ENCODE measurements around the gene RTN1. TPM values are rescaled to one million over a fixed set of nuclear protein-coding genes. Genes with fewer than 3 reads are reported as not detected.

Gene RTN1
- total and polyA plus RNA-seq, 2 of the 8 experiments (the other 6 are each of a cell fraction or from before 2014, with no cell fraction given): 2.8 to 4.9 TPM

GRCh38 chr14:59630288-59630963 is 240.2 kb downstream of the RTN1 start (continued):
- TF ChIP-seq EZH2 (IDR thresholded peaks at IDR 0.05; ENCODE audit: low read depth, low read length, severe bottlenecking): no peak
- TF ChIP-seq RNF2 (IDR thresholded peaks at IDR 0.05; ENCODE audit: borderline replicate concordance, low read depth, low read length, missing control alignments, poor library complexity, severe bottlenecking): peak; percentile 40
- TF ChIP-seq BACH1 (IDR thresholded peaks at IDR 0.05; ENCODE audit: low read length): no peak
- TF ChIP-seq YY1 (IDR thresholded peaks at IDR 0.05; ENCODE audit: low read depth, low read length): peak; percentile 45; the same call in 1 of the 2 replicates
- no peak for TF ChIP-seq ATF3 (IDR thresholded peaks at IDR 0.05; ENCODE audit: insufficient read depth, low read depth, low read length)
- TF ChIP-seq HDAC2 (IDR thresholded peaks at IDR 0.05; ENCODE audit: borderline replicate concordance in 1 of 2, low read depth in 2 of 2, low read length in 2 of 2): 0 out of 4 replicates have a peak, but pooled peaks of 1 of the 2 experiments have one; percentile 23
- TF ChIP-seq MAX (IDR thresholded peaks at IDR 0.05): peak; percentile 84
- TF ChIP-seq SIX5 (IDR thresholded peaks at IDR 0.05; ENCODE audit: low read depth, low read length): no peak
- TF ChIP-seq CEBPB (IDR thresholded peaks at IDR 0.05; ENCODE audit: low read depth, low read length): no peak
- no peak for TF ChIP-seq EGR1 (IDR thresholded peaks at IDR 0.05; ENCODE audit: borderline replicate concordance, low read depth, low read length)
- TF ChIP-seq TAF7 (optimal IDR thresholded peaks at IDR 0.05; ENCODE audit: borderline replicate concordance, low read depth, low read length): peak; percentile 62
- peak; percentile 62 for TF ChIP-seq TAF1 (IDR thresholded peaks at IDR 0.05; ENCODE audit: low read depth, low read length)
- no peak for TF ChIP-seq HDAC6 (IDR thresholded peaks at IDR 0.05; ENCODE audit: low read depth, low read length)
- 0 out of 2 replicates have a peak, but pooled peaks have one; percentile 42 for TF ChIP-seq RBBP5 (IDR thresholded peaks at IDR 0.05; ENCODE audit: borderline replicate concordance, low read depth, low read length)
- no peak for TF ChIP-seq NANOG (IDR thresholded peaks at IDR 0.05; ENCODE audit: insufficient read depth, low read depth, low read length, poor library complexity, severe bottlenecking)
- TF ChIP-seq POU5F1 (IDR thresholded peaks at IDR 0.05; ENCODE audit: low read depth, low read length): no peak
- TF ChIP-seq SIN3A (conservative IDR thresholded peaks at IDR 0.05 in 1 of 2, IDR thresholded peaks at IDR 0.05 in 1 of 2; ENCODE audit: low read depth in 1 of 2, low read length in 2 of 2): no peak
- TF ChIP-seq POLR2A (IDR thresholded peaks at IDR 0.05; ENCODE audit: control extremely low read depth in 1 of 2, low read depth in 2 of 2, low read length in 2 of 2): peak in 1 of 2 experiments; percentile 73; a peak in 2 of 3 replicates
- peak; percentile 80 for TF ChIP-seq E2F6 (IDR thresholded peaks at IDR 0.05)
- peak; percentile 52; the same call in 1 of the 2 replicates for TF ChIP-seq TBP (IDR thresholded peaks at IDR 0.05; ENCODE audit: low read depth, low read length)

Data from H1 (cell line).